HG03571 (cell line): ENCODE measurements around the gene PPP2R2C.

ENCODE experiments used
- ATAC-seq: cut with Tn5 transposase; IDR thresholded peaks from one replicate; pipeline ENCODE4 v1.9.1; 2021; ENCODE audit not compliant: unreplicated experiment

The PPP2R2C gene

DNA sequence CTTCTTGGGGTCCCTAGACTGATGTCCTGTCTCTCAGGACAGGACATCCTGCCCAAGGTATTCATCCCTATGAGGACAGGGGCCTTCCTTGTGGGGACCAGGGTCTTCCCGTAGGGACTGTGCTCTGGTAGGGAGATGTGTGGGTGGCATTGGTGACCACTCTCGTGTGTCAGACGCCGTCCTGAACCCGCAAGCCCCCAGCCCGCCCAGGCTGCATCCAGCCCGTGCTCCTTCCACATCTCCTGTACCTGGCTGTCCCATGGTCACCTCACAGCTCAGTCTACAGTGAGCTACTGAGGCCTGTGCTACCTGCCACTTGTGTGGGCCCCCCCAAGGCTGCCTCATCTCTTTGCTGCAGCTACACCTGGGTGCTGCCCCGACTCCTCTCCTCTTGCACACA is 178.8 kb downstream of the PPP2R2C start:
- ATAC-seq, result no peak

DNA sequence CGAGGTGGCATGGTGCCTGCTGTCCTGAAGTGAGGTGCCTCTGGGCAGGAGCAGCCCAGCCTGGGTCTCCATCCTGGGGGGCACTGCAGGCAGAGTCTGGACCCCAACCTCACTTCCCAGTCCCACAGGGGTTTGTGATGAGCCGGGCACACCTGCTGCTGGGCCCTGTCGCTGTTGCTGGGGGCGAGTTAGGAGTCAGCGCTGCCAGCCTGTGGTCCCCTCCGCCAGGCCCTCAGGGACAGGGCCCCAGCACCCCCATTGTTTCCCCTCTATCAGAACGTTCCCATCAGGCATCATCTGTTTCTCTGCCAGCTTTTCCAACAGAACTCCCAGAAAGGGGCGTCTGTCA is 179.3 kb downstream of the PPP2R2C start:
- no peak for ATAC-seq

DNA sequence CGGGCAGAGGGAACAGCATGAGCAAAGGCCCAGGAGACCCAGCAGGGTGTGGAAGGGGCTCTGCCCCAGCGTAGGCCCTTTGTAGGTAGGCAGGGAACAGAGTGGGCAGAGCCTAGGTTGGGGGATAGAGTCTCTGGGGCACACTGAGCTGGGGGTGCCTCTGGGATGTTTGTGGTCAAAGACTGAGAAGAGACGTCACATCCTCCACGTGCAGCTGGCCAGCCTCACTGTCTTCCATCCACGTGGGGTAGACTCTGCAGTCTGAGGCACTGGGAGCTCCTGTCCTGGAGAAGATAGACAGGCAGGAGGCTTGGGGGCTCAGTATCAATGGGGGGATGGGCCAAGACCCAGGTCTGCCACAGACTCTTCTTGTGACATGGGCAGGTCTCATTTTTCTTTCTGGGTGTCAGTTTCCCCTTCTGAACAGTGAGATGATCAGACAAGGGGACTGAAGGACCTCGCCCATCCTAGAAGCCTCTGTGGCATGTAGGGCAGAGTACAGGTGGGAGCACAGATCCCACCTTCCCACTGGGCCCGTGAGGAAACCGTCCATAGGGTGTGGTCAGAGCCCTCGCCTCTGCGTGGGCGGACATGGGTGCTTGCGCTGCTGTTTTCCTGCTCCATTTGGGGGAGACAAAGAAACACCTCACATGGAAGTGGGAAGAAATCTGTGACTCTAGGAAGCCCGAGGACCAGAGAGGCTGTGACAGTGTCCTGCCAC is 179.9 kb downstream of the PPP2R2C start:
- ATAC-seq, result no peak

DNA sequence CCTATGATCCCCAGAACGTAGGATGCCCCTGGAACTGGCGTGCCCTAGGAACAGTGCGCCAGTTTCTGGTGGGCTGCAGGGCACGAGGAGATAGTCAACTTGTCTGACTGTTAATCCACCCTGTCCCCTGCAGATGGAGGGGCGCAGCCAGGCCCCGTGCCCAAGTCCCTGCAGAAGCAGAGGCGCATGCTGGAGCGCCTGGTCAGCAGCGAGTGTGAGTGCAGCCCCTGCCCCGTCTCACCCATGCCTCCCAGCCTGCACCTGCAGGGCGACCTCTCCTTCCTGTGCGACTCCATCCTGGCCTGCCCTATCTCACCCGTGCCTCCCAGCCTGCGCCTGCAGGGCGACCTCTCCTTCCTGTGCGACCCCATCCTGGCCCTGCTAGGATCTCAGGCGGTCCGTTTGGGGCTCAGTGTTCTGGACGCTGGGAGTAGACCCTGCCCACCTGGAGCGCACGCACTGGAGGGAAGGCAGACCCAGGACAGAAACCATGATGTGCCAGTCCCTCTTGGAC is 180.6 kb downstream of the PPP2R2C start:
- no peak for ATAC-seq

DNA sequence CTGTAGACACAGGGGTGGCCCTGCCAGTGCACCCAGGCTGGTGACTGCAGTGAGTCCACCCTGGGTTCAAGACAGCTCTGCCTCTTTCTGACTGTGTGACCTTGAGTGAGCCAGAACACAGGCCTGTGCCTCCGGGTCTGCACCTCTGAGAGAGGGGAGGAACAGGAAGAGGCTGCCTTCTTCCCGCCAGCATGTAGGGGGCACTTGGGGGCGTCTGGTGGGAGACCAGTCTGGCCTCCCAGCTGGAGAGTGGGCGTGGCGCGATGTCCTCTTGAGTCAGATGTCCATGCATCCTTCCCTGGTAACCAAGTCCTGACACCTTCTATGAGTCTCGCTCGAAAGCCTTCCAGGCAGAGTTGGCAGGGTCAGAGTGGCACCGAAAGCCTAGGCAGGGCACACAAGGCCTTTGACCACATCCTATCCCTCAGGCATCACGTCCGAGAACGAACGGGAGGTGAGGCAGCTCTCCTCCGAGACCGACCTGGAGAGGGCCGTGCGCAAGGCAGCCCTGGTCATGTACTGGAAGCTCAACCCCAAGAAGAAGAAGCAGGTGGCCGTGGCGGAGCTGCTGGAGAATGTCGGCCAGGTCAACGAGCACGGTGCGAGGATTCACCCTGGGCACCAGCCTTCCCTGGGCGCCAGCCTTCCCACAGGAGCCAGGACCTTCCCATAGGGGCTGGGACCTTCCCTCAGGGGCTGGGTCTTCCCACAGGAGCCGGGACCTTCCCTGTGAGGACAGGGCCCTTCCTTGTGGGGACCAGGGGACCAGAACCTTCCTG is 181.5 kb downstream of the PPP2R2C start:
- no peak for ATAC-seq

DNA sequence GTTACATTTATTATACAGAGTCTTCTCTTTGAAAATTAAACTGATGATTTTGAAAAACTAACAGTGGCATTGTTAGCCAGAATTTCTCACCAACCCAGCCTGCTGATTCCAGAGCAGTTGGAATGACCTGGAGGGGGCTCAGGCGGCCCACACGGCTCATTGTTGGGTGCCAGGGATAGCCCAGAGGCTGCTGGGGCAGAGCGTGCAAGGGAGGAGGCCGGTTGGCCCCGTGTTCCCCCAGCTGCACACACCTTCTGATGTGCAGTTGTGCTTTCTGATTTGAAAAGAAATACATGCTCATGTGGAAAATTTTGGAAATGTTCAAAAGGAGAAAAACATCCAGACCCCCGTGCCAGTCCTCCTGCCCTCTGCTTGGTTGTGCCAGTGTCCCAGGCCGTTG is 182.2 kb downstream of the PPP2R2C start:
- ATAC-seq, result no peak

DNA sequence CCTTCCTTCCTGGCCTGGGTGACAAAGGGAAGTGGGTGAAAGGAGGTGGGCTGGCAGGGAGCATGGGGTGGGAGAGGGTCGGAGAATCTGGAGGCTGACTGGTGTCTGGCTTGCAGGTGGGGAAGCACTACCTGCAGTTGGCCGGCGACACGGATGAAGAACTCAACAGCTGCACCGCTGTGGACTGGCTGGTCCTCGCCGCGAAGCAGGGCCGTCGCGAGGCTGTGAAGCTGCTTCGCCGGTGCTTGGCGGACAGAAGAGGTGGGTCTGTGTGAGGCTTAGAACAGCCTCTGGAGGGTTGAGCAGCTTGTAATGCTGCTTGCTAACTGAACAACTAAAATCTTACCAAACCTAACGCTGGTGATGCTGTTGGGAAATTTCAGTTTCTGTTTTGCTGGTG is 183.5 kb downstream of the PPP2R2C start:
- no peak for ATAC-seq

DNA sequence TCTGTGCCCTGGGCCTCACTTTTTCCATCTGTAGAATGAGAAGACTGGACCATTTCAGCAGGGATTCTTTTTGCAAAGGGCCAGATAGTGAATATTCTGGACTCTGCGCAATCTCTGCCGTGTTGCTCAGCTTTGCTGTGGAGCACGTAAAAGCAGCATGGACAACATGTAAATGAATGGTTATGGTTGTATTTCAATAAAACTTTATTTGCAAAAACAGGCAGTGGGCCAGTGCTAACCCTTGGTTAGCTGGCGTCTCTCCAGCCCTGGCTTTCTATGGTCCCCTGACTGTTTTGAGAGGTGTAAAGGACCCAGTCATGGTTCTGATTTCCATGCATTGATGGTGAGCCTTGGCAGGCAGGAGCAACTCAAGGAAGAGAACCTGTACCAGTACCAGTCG is 184.1 kb downstream of the PPP2R2C start:
- ATAC-seq, result no peak

DNA sequence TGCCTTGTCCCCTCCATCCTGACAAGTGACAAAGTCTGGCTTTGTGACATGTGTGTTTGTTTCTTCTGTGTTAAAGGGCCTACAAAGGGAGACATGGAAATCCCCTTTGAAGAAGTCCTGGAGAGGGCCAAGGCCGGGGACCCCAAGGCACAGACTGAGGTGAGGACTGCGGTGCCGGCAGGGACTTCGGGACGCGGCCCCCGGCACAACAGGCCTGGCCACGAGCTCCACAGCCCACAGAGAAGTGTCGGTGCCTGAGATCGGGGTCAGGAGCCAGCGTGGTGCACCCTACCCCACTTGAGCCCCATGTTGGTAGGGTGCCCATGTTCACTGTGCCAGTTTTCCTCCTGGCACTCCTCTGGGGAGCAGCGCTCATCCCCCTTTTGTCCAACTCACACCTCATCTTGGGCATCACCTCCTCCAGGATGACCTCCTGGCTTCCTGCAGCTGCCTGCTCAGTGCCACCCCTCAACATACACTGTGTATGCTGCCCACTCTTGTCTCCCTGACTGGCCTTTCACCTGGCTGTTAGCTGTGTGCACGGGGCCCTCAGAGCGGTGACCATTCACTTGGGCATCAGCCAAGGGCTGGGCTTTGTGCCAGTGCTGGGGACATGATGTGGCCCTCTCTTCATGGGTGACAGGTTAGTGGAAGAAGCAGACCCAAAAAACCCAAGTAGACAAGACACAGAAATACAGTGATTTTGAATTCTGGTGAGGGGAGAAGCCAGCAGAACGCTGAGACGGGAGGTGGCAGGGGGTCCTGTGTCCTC is 185.2 kb downstream of the PPP2R2C start:
- no peak for ATAC-seq

DNA sequence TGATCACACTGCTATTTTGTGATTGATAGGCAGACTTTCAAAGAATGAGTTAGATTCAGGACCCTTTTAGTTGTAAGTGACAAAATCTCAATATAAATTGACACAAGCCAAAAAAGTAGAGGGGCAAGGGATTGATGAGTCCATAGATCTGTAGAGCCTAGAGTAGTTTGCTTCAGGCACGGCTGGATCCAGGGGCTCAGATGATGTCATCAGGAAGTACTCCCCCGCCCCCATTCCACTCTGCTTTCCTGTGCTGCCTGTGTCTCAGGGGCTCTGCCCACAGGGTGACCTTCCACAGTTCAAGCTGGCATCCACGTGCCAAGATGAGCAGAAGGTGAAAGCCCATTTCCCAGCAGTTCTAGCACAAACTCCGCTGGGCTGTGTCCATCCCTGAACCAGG is 189.1 kb downstream of the PPP2R2C start:
- no peak for ATAC-seq

DNA sequence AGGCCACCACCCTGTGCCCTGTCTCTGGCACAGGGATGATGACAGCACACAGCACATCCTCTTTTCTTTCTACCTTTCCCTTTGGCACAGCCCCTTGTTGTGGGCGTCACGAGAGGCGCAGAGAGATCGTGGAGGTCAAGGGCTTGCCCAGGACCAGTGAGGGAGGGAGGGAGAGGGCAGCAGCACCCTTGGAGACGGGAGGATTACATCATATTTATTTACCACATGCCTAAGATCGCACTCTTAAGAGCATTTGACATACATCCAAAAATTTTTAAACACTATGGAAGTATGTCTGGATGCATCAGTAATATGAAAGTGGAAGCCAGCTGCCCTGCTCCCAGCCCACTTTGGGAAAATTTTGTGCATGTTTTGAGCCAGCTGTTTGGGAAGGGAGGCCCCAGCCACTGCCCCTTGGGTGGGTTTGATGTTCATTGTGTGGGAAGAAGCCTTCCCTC is 190.1 kb downstream of the PPP2R2C start:
- no peak for ATAC-seq

DNA sequence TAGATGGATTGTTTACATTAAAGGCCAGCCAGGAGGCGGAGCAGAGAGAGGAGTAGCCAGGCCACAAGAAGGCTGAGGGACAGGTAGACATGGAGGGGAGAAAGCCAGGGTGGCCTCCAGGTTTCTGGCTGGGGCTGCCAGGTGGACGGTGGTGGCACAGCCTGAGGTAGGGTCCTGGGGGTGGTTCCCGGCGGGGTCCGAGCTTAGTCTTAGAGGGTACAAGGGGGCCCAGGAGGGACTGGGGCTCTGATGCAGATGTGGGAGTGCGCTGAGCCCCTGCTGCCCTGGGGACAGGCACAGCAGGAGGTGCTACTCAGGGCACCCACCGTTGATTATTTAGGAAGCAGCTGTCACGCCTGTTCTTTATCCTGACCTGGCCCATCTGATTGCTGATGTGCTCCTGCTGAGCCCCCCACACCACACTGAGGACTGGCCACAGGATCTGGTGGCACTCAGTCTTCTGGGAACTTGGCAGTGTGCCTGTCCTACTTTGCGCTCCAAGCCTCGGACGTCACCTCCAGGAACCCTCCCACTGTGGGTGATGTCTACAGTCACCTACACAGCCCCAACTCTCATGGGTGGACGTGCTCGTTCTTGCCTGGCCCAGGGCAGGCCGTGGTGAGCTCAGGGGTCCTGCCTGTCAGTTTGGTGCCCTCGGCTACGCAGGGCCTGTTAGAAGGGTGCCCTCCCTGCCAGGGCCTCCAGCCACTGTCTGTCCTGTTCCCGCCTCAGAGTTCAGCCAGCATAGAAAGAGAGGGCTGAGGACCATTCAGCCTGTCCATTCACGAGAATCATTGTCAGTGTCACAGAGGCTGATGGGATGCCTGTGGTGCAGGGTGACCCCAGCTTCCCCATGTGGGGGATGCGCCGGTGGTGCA is 190.7 kb downstream of the PPP2R2C start:
- ATAC-seq, result no peak

DNA sequence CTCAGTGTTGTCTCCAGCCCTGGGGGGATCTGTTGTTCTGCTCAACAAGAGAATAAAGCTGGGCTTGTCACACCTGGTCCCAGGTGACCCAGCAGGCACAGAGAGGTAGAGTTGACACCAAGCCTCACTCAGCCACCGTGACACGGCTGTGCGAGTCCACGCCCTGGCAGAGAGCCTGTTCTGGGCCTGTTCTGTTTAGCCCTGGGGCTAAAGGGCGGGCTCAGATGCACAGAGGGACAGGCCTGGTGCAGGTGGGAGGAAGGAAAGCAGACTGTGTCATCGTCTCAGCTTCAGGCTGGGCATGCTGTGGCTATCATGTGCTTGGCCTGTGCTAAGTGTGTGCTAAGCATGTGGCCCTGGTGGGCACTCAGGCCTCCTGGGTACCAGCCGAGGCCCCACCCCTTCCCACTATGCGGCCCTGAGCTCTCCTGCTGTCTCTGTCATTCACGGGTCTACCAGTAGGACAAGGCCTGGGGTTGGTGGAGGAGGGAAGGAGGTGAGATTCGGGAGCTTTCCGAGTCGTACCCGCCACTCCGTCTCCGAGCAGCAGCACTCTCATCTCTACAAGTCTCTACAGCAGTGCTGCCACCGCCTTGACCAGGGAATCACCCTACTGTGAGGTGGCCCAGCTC is 191.9 kb downstream of the PPP2R2C start:
- no peak for ATAC-seq

DNA sequence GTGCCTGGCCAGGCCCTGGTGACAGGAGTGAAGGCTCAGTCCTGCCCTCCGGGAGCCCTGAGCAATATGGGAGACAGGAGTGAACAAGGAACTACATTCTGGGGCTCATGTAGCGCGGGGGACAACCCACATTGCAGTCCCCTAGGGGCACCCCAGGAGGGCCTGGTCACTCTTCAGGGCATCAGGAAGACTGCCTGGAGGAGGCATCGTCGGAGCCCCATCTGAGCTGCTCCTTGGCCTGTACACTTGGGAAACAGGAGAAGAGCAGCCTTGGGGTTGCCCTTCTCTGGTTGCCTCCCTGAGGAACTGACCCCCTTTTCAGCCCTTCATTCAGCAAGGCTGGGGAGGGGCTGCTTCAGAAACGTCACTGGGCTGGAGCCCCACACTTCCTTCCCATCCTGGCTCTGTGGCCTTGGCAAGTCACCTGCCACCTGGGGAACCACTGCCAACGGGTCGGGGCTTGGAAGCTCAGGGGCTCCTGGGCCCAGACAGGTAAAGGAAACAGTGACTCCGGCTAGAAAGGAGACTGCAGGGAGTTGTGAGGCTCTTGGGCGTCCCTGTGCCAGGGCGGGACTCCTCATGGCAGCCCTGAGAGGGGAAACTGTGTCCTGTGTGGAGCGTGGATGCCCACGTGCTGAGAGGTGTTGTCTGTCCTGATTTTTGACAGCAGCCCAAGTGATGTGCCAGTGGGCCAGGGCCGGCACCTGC is 192.7 kb downstream of the PPP2R2C start:
- ATAC-seq, result no peak

DNA sequence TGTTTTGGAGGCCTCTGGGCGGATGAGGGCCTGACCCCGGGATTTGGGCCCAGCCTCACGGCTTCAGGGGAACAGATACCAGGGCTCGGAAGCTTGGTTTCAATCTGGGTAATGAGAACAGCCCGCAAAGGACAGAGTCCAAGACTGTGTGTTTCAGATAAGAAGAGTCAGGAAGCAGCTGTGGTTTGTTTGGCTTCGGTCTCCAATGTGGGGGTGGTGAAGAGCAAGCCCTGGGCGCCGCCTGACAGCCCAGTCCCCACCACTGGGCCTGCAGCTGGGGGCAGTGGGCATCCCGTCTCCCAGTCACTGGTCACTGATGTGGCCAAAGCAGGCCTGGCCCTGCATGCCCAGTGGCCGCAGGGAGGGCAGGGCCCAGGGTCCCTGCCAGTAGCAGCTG is 193.6 kb downstream of the PPP2R2C start:
- ATAC-seq, result peak; percentile 89

DNA sequence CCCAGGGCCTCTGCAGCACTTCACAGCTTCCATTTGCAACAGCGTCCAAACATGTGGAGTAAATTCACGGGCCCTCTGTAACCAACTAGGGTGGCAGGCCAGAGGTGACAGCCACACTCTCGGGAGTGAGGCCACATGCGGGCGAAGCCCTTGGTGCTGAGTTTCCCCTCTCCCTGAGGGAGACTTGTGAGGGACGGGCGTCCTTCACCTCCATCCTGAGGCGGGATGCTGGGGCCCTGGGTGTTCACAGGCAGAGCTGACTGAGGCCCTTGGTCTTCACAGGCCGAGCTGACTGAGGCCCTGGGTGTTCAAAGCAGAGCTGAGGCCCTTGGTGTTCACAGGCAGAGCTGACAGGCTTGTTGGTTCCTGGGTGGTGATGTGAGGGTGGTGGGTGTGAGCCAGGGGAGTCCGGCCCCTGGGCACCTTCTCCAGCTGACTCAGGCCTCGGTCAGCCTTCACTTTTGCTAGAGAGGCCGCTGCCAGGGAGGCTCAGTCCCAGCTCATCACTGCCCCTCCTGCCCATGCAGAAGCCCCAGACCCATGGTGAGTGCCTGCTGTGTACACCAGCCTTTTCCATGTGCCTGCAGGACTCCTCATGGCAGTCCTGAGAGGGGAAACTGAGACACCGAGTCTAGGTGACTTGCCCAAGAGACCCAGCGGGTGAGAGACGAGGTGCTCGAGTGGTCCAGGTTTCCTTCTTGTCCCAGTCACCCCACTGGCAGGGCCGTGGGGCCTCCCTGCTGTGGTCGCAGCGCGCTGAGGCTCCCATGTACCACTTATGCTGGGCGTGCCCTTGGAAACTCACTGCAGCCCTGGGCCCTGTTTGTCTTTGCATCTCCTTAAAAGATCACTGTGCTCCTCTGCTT is 194.2 kb downstream of the PPP2R2C start:
- ATAC-seq, result no peak

DNA sequence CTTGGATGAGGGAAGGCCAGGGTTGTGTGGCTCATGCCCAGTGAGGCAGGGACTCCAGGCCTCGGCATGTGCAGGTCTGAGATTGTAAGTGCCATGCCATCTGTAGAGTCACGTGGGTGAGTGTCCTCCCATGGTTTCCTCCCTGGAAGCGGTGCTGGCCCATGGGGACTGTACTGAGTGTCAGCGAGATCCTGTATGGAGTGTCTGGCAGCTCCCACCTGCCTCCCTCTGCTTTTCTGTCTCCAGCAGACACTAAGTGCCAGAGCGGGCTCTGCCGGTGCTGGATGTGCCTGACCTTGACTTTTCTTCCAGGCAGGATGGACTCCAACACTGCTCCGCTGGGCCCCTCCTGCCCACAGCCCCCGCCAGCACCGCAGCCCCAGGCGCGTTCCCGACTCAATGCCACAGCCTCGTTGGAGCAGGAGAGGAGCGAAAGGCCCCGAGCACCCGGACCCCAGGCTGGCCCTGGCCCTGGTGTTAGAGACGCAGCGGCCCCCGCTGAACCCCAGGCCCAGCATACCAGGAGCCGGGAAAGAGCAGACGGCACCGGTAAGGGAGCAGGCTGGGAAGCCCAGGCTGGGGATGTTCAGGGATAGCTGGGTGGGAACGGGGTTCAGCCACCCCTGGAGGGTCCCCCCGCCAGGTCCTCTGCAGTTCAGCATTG is 195.1 kb downstream of the PPP2R2C start:
- ATAC-seq, result no peak
